ENCODE data around the gene NCOR2. TPM values are rescaled to one million over a fixed set of nuclear protein-coding genes. Genes with fewer than 3 reads are reported as not detected.

Gene NCOR2
- total and polyA plus RNA-seq, 2 donors (not counting 1 experiment from before 2014, with no cell fraction given), result 25.9 to 144 TPM

DNA sequence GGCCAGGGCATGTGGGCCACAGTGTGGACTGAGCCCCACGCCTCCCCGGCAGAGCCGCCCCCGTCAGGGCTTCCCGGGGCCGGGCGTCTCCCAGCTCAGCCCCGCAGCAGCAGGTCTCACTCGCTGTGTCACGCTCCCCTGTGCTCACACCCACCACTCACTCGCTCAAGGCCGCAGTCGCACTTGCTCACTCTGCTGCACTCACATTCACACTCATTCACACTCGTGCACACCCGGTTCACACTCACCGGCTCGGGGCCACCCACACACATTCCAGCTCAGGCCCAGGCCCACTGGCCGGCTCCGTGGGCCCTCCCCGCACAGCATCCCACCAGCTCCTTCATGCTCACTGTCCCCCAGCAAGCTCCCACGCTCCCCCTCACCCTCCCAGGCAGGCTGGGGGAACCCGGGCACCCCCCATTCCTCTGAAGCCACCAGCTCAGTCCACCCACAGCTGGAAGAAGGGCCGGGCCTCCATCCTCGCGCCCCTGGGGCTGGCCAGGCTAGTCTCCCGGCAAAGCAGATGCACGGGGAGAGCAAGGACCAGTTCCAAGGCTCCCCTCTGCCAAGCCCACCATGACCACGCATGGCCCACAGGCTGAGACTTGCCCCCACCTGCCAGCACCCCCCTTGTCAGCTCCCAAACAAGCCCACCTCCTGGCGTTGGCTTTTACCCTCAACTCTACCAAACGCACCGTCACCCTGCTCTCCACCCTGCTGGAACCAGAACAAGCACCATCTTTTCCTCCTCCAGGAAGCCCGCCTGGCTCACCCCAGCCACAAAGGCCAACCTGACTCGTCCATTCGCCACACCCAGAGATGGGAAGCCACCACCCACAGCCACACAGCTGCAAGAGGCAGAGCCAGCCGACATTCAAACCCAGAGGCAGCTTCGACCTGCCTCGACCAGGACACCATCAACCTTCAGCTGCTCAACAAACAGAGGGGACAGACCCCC, 28.0 kb downstream of the NCOR2 start:
- no peak overlapping the region for H3K4me3 ChIP-seq (ENCODE audit: control extremely low read depth in 1 of 5, extremely low read depth in 1 of 5, insufficient read depth in 1 of 5, low read depth in 2 of 5, low read length in 4 of 5)
- H3K27me3 Mint-ChIP-seq, result no peaks in the 10 kb centered on the region
- H3K4me2 ChIP-seq (replicated peaks; ENCODE audit: low read depth, low read length, poor library complexity, severe bottlenecking), result no peak overlapping the region
- POLR2A ChIA-PET, result no interaction called here
- no peaks in the 10 kb centered on the region for H3K9me3 ChIP-seq (ENCODE audit: control extremely low read depth in 1 of 3, control insufficient read depth in 2 of 3, insufficient read depth in 1 of 3, low read length in 2 of 3)
- CTCF ChIA-PET, result no interaction called here
- H3K27ac Mint-ChIP-seq, result no peak overlapping the region
- TF ChIP-seq, protein P1, sequence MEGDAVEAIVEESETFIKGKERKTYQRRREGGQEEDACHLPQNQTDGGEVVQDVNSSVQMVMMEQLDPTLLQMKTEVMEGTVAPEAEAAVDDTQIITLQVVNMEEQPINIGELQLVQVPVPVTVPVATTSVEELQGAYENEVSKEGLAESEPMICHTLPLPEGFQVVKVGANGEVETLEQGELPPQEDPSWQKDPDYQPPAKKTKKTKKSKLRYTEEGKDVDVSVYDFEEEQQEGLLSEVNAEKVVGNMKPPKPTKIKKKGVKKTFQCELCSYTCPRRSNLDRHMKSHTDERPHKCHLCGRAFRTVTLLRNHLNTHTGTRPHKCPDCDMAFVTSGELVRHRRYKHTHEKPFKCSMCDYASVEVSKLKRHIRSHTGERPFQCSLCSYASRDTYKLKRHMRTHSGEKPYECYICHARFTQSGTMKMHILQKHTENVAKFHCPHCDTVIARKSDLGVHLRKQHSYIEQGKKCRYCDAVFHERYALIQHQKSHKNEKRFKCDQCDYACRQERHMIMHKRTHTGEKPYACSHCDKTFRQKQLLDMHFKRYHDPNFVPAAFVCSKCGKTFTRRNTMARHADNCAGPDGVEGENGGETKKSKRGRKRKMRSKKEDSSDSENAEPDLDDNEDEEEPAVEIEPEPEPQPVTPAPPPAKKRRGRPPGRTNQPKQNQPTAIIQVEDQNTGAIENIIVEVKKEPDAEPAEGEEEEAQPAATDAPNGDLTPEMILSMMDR (IDR thresholded peaks at IDR 0.05), result no peak
- TF ChIP-seq EZH2 (IDR thresholded peaks at IDR 0.05; ENCODE audit: borderline replicate concordance, insufficient read depth, low read depth, low read length, poor library complexity, severe bottlenecking), result no peak
- H3K4me3 Mint-ChIP-seq, result no peak overlapping the region
- no peaks in the 10 kb centered on the region for H3K9me3 Mint-ChIP-seq (ENCODE audit: insufficient read depth)
- H3K27me3 ChIP-seq (replicated peaks in 1 of 4; ENCODE audit: control extremely low read depth in 1 of 4, control insufficient read depth in 3 of 4, insufficient read depth in 4 of 4, low read length in 3 of 4), result no peaks in the 10 kb centered on the region
- H4K20me1 ChIP-seq (ENCODE audit: control insufficient read depth, insufficient read depth, low read length, poor library complexity, severe bottlenecking), result peaks cover 96% of the 10 kb centered on the region
- intact Hi-C loops (cut with micrococcal nuclease), result no loop called here
- peaks cover 53% of the 10 kb centered on the region for H3K4me1 Mint-ChIP-seq
- ATAC-seq (ENCODE audit: low read depth), result no peak
- H3K4me1 ChIP-seq (ENCODE audit: control insufficient read depth in 2 of 2, insufficient read depth in 2 of 2, low read length in 2 of 2), result peaks cover 22 to 24% of the 10 kb centered on the region in 2 donors
- H3K9ac ChIP-seq (ENCODE audit: low read length), result no peak overlapping the region
- H3K27ac ChIP-seq (ENCODE audit: low read length in 2 of 2), result no peak overlapping the region
- H2AFZ ChIP-seq (ENCODE audit: insufficient read depth, low read depth, low read length, poor library complexity, severe bottlenecking), result no peak overlapping the region
- H3K79me2 ChIP-seq (ENCODE audit: control insufficient read depth, insufficient read depth, low read length), result peaks cover 96% of the 10 kb centered on the region
- peaks cover 0 to 6% of the 10 kb centered on the region in 2 experiments for H3K36me3 ChIP-seq (replicated peaks in 1 of 2; ENCODE audit: control extremely low read depth in 1 of 2, control insufficient read depth in 1 of 2, extremely low read depth in 1 of 2, insufficient read depth in 2 of 2, low read length in 1 of 2)
- no peak for DNase-seq
- WGBS (ENCODE audit: insufficient coverage), result 91% methylated on average over 37 of the region's 37 CpGs

Measured in B cell (primary cell).